HG02678 (cell line): Measurements from ENCODE around the gene PRICKLE4.
"Not testable (repeated sequence)": the region's sequence is repeated elsewhere in the genome, so short reads cannot be mapped to it uniquely, and the experiment has no call there.

Experiments
- ATAC-seq: cut with Tn5 transposase; IDR thresholded peaks from one replicate; pipeline ENCODE4 v1.9.1; 2021; ENCODE audit warnings: mild to moderate bottlenecking, moderate library complexity; ENCODE audit not compliant: unreplicated experiment

PRICKLE4 gene

DNA sequence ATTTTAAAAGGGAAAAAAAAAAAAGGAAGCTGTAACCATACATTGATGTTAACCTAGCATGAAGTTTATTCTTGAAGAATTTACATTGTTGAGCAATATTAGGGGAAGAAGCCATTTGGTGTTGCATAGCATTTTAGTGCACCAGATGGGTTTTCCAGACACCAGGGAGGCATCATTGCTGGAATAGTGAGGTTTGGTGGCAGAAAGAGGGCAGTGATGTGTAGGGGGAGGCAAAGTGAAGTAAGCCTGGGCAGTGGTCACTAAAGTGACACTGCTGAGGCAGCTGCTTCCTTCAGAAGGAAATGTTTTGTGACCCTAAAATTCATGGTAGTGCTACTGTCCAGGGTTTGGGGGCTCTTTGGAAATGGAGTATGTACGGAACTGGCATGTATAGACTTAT, 9.5 kb downstream of the PRICKLE4 start:
- ATAC-seq, result no peak

DNA sequence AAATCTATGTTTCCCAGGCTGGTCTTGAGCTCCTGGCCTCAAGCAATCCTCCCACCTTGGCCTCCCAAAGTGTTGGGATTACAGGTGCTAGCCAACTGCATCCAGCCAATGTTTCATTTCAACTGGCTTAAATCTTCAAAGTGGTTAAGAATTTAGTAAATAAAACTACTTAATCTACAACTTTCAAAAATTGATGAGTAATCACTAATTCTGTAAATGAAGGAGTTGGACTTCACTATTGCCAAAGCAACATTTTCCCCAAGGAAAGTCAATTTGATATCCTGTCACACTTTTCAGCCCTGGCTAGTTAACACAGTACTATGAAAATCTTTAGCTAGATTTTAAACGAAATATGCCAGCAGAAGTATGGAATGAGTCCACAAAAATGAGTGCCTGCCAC, 10.7 kb downstream of the PRICKLE4 start:
- no peak for ATAC-seq

DNA sequence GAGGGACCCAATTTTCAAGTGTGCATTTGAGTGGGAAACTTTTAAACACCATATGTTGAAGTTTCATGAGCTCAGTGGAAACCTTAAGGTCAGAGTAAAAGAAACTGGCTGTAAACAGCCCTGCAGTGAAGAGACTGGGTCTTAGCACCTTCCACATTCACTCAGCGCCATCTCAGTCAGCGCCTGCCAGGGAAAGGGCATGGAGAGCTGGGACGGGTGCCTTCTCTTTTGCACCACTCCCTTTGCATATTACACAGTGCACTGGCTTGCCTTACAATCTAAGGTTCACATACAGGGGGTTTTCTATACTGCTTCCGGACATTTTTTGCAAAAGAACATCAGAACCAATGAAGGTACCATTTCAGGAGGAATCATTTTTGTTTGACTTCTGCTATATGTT, 11.4 kb downstream of the PRICKLE4 start:
- ATAC-seq, result no peak

DNA sequence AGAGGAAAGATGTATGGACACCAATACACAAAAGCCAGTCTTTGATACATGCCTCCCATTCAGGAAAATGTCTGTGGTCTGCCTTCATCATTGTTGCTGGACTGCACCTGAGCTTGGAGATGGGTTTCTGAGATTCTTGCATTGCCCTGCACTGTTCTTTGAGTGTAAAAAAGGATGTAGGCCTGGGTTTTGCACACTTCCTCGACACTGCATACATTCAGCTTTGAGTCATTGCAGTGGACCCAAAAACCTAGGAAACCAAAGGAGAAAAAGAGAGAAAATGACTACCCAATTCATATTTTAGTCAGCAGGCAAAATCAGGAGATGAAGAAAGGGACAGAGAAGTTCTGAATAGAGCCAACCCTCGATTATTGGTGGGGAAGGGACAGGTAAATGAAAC, 15.9 kb downstream of the PRICKLE4 start:
- no peak for ATAC-seq

DNA sequence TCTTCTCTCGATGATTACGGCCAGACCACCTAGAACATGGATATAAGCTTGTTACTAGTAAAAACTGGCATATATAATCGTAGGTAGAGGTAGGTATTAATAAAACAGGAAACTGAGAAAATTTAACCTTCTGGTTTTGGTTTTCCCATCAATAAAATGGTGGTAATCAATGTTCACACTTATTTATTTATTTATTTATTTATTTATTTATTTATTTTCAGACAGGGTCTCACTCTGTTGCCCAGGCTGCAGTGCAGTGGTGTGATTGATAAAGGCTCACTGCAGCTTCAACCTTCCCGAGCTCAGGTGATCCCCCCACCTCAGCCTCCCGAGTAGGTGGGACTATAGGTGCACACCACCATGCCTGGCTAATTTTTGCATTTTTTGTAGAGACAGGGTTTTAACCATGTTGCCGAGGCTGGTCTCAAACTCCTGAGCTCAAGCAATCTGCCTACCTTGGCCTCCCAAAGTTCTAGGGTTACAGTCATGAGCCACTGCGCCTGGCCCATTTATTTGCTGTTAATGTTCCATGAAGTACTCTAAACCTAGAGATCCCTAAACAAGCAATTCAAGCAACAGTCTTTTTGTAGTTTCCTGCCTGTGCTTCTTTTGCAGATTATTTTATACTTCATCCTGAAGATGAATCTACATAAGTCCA, 18.4 kb downstream of the PRICKLE4 start:
- no peak for ATAC-seq

DNA sequence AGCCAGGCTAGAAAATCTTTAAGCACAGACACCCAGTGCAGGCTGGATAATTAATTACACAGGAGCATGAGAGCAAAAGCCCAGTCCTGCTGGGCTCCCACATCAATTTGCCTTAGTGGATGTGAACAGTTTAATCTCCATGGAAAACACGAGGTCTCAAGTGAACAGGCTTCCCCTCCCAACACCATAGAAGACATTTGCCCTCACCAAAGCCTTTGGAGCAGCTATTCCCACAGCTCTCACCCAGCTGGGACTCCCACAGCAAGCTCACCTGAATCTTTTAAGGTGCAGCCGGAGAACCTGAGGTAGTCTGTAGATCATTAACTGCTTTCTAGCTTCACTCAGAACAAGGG, 19.0 kb downstream of the PRICKLE4 start:
- ATAC-seq, result no peak

DNA sequence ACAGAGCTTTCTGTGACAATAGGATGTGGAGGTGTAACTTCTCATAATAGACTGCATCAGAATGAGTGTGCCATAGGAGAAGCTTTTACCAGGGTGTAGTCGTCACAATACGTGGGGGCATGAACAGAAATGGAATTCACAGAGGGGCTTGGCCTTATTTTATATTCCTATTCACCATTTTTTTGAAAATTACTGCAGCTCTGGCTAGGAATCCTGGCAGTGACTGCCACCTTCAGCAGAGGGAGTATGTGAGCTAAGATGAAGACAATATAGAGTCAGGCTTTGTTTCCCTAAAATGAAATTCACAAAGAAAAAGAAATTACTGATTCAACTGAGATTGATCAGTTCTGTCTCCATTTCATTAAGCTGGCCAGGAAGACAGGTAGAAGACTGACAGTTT, 20.8 kb downstream of the PRICKLE4 start:
- no peak for ATAC-seq

DNA sequence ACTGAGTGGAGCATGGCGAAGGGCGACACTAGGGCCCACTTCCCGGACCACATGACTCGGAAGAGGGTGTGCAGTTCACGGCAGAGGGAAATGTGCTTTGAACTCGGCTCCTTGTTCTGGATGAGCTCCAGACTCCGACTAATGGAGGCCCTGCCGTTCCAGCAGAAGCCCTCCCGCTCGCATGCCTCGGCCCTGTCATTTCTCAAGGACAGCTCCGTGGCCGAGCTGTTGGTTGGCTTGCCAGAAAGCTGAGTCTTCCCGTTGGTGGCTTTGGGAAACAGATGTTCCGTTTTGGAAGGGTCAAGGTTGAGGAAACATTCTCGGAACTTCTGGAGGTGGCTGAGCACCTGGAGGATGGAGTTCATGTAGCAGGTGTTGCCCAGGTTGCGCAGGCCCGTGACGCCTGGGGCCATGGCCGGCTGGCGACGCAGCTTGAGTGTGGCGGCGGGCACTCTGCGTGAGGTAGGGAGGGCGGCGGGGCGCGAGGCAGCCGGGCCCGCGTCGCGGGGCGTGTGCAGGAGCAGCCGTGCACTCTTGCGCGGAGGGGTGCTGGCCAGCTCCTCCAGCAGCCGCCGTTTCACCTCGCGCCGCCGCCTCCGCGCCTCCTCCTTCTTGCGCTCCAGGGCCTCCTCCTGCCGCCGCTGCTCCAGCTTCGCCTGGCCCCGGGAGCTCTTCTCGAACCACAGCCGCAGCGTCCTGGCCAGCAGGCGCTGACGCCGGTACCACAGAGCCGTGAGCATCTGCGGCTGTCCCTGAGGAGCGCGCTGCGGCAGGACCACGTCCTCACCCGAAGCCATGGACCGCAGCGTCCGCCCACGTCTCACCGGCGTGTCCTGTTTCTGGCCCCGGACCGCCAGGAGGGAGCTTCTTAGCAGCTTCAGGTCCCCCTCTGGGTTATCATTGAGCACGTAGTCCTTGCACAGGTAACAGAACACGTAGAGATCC, 25.5 kb downstream of the PRICKLE4 start:
- ATAC-seq, result no peak

DNA sequence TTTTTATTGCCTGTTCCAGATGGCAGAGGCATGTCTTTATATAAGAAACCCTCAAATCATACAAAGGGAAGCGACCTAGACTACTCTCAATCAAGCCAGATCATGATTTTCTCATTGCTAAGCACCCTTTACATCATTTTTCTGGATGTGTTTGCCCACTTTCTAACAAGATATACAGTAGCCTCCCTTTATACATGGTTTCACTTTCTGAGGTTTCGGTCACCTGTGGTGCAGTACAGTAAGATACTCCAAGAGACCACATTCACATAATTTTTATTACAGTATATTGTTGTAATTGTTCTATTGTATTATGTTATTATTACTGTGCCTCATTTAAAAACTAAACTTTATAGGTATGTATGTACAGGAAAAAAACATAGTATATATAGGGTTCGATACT, 30.5 kb downstream of the PRICKLE4 start:
- no peak for ATAC-seq

DNA sequence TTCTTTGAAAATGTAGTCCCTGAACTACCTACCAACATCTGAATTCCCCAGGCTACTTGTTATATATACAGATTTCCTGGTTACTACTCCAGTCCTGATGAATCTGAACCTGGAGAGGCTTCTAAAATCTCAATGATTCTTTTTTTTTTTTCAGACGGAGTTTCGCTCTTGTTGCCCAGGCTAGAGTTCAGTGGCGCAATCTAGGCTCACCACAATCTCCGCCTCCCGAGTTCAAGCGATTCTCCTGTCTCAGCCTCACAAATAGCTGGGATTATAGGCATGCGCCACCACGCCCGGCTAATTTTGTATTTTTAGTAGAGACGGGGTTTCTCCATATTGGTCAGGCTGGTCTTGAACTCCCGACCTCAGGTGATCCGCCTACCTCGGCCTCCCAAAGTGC, 31.4 kb downstream of the PRICKLE4 start:
- ATAC-seq, result not testable (repeated sequence)

DNA sequence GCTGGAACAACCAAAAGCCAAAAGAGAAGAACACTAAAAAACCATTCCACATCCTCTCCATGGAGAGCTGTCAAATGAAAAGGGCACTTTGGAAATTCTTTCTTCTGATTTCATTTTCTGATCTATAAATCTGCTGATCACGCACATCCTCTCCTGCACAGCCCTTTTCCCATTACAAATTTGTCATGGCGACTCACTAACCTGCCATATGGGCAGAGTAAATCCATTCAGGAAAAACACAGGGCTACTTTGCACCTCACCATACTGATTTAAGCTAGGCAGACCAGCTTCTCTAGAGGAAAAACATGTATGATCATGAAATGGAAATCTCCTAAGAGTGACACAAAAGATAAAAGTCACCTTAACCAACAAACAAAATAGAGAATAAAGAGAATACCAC, 32.9 kb downstream of the PRICKLE4 start:
- ATAC-seq, result no peak

DNA sequence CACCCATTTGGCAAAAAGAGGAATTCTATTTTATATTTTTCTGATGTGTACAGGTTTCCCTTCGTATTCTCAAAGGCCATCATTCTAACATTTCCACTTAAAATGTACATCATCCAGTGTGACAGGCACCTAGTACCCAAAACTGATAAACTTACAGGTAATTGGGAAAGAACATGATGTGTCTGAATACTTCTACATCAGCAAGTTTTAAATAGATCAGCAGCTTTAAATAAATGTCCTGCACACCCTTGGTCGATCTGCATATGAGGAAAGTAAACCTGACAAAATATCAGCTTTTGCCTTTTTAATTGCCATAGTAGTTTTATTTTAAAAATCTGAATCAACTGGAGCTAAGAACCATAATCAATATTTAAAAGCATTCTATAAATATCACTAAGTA, 33.4 kb downstream of the PRICKLE4 start:
- ATAC-seq, result no peak

DNA sequence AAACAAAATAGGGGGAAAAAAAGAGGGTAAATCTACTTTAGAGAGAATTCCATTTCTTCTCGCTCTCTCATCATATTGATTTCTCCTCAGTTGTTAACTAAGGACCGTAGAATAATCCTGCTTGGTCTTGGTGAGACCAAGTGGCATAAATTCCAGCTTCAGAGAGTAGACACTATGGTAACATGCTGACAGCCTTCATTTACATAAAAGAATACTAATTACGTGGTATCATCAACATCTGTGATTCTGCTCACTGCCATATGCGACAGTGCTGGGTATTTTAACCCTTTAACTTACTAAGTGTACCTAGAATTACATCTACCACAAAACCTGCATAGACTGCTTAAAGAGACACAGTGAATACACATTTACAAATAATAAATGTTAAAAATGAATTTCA, 34.0 kb downstream of the PRICKLE4 start:
- no peak for ATAC-seq

DNA sequence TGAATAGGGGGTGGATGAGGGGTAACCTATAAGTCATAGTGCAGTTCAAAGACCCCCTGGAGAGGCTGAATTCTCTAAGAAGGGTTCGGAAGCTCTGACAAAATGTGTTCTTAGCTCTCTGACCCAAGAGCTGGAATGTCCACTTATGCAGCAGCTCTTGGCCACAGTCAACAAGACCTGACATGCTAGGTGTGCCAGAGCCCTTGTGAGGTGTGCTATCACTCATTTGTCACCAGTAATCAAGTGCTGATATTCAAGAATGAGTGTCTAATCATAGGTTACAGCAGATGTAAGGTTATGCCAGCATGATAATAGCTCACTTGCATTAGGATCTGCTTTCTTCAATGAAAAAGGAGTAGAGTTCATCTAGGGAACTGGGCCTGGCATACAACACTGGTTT, 35.0 kb downstream of the PRICKLE4 start:
- no peak for ATAC-seq

DNA sequence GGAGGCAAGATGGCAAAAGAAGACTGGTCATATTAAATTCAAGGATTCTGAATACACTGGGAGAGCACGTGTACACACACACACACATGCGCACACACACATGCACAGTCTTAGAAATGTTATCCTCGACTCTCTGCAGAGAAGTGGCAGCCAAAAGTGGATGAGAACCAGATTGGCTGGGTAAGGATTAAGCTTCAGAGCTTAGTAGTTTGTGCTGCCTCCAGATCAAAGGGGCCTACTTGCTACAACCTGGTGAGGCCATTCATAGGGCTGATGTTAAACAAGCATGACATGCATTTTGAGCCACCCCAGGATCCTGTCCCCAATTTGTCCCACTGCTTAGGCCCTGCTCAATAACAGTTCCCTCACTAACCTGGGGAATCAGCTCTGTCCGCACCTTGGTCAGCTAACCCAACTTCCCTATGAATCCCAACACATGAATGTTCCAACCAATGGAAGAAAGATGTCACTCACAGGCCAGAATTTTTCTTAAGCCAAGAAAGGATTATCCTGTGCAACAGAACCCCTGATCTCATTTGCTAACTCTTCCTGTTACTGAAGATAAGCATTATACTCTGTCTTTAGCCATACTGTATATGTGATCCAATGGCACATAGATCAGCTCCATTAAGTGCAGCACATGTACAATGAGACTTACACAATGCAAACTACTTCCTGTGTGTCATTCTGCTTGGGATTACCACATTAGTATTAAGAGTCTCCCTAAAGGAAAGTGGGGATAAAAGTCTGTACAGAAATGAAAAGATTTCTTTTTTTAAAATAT, 37.9 kb downstream of the PRICKLE4 start:
- ATAC-seq, result no peak

DNA sequence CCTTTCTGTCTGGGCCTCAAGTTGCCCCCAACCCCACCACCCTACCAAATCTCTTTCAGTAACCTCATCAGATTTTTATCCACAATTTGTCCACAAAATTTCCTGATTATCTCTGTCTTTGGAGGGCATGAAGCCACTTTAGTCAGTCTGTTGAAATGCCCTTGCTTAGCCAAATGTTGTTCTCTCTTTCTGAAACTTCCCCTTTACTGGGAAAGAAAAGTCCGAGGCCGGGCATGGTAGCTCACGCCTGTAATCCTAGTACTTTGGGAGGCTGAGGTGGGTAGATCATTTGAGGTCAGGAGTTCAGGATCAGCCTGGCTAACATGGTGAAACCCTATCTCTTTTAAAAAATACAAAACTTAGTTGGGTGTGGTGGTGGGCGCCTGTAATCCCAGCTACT, 40.7 kb downstream of the PRICKLE4 start:
- ATAC-seq, result no peak

DNA sequence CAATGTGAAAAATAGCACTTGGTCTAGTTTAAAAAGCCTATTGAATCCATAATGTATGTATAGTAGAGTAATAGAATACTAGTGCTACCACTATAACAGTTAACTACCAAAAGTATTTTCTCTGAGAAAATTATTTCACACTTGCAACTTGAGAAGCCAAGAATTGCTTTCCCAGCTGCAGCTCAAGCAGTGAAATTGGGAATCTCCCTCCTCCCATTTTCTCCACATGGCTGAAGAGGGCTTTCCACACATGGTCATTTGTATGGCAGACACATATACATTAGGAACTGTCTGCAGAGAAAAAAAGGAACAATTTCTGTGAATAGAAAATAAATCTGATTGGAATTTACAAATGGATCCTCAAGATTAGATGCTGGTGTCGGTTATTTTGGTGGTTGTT, 41.4 kb downstream of the PRICKLE4 start:
- ATAC-seq, result no peak

DNA sequence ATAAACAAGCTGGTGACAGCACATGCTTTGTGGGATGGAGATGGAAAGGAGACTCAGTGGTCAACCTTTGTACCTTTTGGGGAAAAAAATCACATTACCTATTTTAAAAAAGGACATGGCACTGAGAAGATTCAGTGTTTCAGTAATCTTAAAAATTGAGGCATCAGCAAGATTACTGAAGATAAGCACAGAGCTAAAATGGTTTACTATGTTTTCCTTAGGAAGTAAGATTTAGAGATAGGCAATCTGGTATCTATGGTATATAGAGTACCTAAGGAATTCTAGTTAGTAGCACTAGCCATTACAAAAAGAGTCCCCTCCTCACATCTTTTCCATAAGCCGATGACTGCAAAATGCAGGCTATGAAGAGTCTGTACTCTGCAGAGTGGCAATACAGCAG, 42.6 kb downstream of the PRICKLE4 start:
- no peak for ATAC-seq

DNA sequence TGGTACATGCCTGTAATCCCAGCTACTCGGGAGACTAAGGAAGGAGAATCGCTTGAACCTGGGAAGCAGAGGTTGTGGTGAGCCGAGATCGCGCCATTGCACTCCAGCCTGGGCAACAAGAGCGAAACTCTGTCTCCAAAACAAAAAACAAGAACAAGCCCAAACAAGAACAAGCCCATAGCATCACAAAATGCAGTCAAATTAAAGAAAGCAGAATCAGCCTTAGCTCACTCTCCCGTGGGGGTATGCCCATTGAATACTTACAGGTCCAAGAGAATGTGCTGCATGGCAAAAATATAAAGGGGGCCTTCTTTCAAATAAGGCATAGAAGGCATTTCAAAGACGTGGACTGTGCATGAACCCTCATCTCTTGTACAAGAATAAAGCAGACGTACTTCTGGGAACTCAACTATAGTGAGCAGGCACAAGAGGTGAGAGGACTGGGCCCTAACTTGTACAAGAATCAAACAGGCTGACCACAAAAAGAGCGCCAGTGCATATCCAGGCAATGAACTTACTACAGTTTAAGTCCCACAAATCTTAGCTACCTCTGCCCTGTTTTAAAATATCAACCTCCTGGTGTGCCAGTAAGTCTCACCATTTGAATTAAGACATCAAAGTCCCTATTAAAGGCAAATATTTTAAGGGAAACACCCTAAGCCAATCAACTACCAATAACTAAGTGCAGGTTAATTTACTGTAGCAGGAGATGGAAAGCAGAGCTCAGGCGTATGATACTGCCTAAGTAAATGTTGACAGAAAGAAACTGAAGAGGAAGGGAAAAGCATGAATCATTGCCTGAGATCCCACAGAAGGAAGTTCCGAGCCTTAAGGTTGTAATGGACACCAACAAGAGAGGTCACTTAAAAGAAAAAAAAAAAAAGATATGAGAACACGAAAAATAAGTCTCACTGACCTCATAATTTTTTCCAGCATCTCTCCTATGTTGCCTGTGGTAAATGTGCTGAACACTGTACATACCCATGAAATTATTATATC, 44.3 kb downstream of the PRICKLE4 start:
- ATAC-seq, result no peak

DNA sequence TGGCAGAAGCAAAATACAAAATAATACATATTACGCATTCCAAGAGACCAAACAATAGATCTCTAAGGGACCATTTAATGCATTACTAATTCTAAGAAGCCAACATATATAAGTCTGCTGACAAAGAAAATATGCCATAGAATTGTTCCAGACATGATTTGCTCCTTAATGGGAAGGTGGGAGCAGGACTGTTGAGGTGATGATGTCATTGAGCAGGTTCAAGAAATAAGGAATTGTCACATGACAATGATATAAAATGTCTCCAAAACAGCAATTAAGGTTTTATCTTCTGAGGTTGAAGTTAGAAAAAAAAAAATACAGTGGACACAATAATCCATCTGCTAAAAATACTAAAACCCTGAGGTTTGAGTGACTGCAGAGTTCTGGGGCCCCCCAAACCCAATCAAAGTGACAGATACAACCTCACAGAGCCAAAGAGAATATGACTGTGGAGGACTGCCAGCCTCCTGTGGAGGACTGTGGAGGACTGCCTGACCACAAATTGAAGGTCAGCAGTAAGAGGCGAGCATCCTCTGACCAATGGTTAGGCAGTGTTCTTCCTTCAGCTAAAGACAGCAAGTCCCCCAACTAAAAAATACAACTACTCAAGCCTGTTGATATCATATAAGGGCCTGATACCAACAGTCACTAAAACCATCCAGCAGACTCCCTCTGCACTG, 45.9 kb downstream of the PRICKLE4 start:
- no peak for ATAC-seq
